ENCODE measurements around the gene SLC10A6. TPM values are rescaled to one million over a fixed set of nuclear protein-coding genes. Genes with fewer than 3 reads are reported as not detected.

The SLC10A6 gene
- total RNA-seq, 1 experiment from 2014 or later, result not detected

DNA sequence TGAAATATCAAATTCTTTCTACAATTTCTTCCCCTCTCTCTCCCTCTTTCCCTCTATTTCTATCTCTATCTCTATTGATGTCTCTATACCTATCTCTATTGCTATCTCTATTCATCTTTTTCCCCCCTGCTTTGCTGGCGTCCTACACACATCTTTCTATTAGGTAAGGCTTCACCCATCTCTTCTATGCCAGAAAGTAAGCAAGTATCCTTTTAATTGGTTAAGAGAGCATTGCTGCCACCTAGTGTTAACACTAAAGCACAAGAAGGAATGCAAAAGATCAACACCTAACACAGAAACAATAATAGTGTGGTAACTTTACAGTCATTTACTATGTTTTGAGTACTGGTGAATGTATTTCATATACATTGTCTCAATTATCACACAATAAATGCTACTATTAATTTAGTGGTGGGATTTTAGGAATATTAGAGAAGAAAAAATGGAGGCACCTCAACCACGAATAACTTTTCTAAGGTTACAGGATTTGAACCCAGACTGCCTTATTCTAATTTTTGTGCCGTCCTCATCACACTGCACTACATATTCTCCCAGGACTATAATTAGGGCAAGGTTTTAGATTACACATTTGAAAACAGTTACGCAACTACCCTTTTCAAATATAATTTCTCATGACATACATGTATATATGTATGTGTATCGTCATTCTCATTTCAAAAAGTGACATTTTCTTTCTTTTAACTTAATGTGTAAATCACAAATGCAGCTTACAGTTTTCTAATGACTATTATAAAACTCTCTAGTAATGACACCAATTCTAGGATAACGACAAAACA lies 46.7 kb upstream of the SLC10A6 start:
- no peak overlapping the region for H2BK5ac ChIP-seq (ENCODE audit: insufficient read length, low read length)
- Mint-ChIP-seq H3K27ac (no peak overlapping the region), H3K27me3 (ENCODE audit: low read depth) (peaks cover 15% of the 10 kb centered on the region), H3K4me3 (no peak overlapping the region), H3K4me1 (peaks cover 15 to 16% of the 10 kb centered on the region in 2 experiments), H3K9me3 (no peaks in the 10 kb centered on the region), H3K36me3 (ENCODE audit: insufficient read depth in 1 of 3, low read depth in 3 of 3) (peaks cover 0 to 5% (median 0%) of the 10 kb centered on the region in 3 experiments; a peak in 1 of 7 replicates)
- H2BK15ac ChIP-seq (ENCODE audit: low read depth, low read length), result no peak overlapping the region
- H4K5ac ChIP-seq (ENCODE audit: insufficient read length, low read depth, low read length), result no peak overlapping the region
- H3K4me1 ChIP-seq (ENCODE audit: insufficient read depth, low read length), result no peaks in the 10 kb centered on the region; the same call in 1 of the 2 replicates
- H4K20me1 ChIP-seq (ENCODE audit: control insufficient read depth, insufficient read depth, insufficient read length), result no peaks in the 10 kb centered on the region
- H3K56ac ChIP-seq (ENCODE audit: insufficient read length, low read depth, low read length), result no peak overlapping the region
- TF ChIP-seq, protein P1, sequence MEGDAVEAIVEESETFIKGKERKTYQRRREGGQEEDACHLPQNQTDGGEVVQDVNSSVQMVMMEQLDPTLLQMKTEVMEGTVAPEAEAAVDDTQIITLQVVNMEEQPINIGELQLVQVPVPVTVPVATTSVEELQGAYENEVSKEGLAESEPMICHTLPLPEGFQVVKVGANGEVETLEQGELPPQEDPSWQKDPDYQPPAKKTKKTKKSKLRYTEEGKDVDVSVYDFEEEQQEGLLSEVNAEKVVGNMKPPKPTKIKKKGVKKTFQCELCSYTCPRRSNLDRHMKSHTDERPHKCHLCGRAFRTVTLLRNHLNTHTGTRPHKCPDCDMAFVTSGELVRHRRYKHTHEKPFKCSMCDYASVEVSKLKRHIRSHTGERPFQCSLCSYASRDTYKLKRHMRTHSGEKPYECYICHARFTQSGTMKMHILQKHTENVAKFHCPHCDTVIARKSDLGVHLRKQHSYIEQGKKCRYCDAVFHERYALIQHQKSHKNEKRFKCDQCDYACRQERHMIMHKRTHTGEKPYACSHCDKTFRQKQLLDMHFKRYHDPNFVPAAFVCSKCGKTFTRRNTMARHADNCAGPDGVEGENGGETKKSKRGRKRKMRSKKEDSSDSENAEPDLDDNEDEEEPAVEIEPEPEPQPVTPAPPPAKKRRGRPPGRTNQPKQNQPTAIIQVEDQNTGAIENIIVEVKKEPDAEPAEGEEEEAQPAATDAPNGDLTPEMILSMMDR (conservative IDR thresholded peaks at IDR 0.05), result peak; percentile 85
- H2BK12ac ChIP-seq (ENCODE audit: insufficient read length, low read depth, low read length), result no peak overlapping the region
- H3K23me2 ChIP-seq (ENCODE audit: insufficient read length, low read depth, low read length, poor library complexity, severe bottlenecking), result peaks cover 5% of the 10 kb centered on the region
- H3K79me2 ChIP-seq (ENCODE audit: insufficient read depth, low read length), result no peaks in the 10 kb centered on the region
- H3T11ph ChIP-seq (ENCODE audit: low read length), result no peak overlapping the region
- no peak overlapping the region for H4K8ac ChIP-seq (replicated peaks; ENCODE audit: insufficient read length, low read depth, low read length)
- H3K4ac ChIP-seq (ENCODE audit: low read depth, low read length), result no peak overlapping the region
- H3K79me1 ChIP-seq (ENCODE audit: insufficient read depth, low read depth, low read length, poor library complexity, severe bottlenecking), result no peaks in the 10 kb centered on the region
- no peak overlapping the region for H2BK120ac ChIP-seq (ENCODE audit: low read depth, low read length, poor library complexity, severe bottlenecking)
- no CpG with 5 or more reads among the region's 6 CpGs for WGBS (ENCODE audit: extremely low coverage, insufficient read length, low lambda C conversion rate)
- no peak overlapping the region for H3K18ac ChIP-seq (ENCODE audit: insufficient read length, low read depth, low read length)
- no peak overlapping the region for H3K4me2 ChIP-seq (ENCODE audit: insufficient read depth, insufficient read length, low read length)
- DNase-seq, result no peak
- no peak overlapping the region for H3K27ac ChIP-seq (ENCODE audit: insufficient read length, low read depth, low read length)
- no peak overlapping the region for H4K91ac ChIP-seq (ENCODE audit: insufficient read length, low read depth, low read length)
- H3K9me3 ChIP-seq (ENCODE audit: control insufficient read depth, low read depth, low read length), result no peaks in the 10 kb centered on the region
- no peak overlapping the region for H3K23ac ChIP-seq (ENCODE audit: insufficient read length, low read depth, low read length)
- no peak overlapping the region for H3K9ac ChIP-seq (ENCODE audit: extremely low read depth, insufficient read length, low read length)
- no peaks in the 10 kb centered on the region for H3K27me3 ChIP-seq (ENCODE audit: insufficient read depth, low read length)
- H3K14ac ChIP-seq (ENCODE audit: insufficient read depth, low read length), result no peak overlapping the region
- H2AK5ac ChIP-seq (ENCODE audit: insufficient read length, low read length), result no peak overlapping the region
- H2AFZ ChIP-seq (ENCODE audit: low read length), result no peak overlapping the region
- H2BK20ac ChIP-seq (ENCODE audit: low read depth, low read length, poor library complexity, severe bottlenecking), result no peak overlapping the region

Measured in H9 (cell line).